Calu3 (cell line): ENCODE results near the gene AFAP1. TPM values are rescaled to one million over a fixed set of nuclear protein-coding genes. Genes with fewer than 3 reads are reported as not detected.

Experiments
- BruUV-seq: library from RNA; stranded (reverse); fragments of 400-500 nt; replicated peaks from 2 replicates; lab custom pipeline; 2021; lab: Mats Ljungman, UMichigan
- CTCF ChIA-PET: fragments of 300-600 bp; sonication (Branson Sonifier 250); formaldehyde crosslinking; loops from one replicate; lab custom pipeline; 2022; ENCODE audit warnings: antibody characterized with exemption; lab: Charles Lee
- DNase-seq: peaks from one replicate; pipeline ENCODE4 v3.0.0; 2022
- H3K27ac Mint-ChIP-seq: one replicate; pipeline ENCODE4 v1.8.0; 2022; ENCODE audit warnings: mixed read lengths; ENCODE audit not compliant: unreplicated experiment
- H3K27me3 Mint-ChIP-seq: one replicate; pipeline ENCODE4 v1.8.0; 2022; ENCODE audit warnings: mixed read lengths; ENCODE audit not compliant: unreplicated experiment
- H3K36me3 Mint-ChIP-seq: one replicate; pipeline ENCODE4 v1.8.0; 2022; ENCODE audit warnings: mild to moderate bottlenecking, moderate library complexity, mixed read lengths; ENCODE audit not compliant: insufficient read depth, unreplicated experiment
- H3K4me1 Mint-ChIP-seq: one replicate; pipeline ENCODE4 v1.8.0; 2022; ENCODE audit warnings: mild to moderate bottlenecking, low read depth, mixed read lengths; ENCODE audit not compliant: unreplicated experiment
- H3K4me3 Mint-ChIP-seq: one replicate; pipeline ENCODE4 v1.8.0; 2022; ENCODE audit warnings: mild to moderate bottlenecking, low read depth, moderate library complexity, mixed read lengths; ENCODE audit not compliant: unreplicated experiment
- H3K9me3 Mint-ChIP-seq: one replicate; pipeline ENCODE4 v1.8.0; 2022; ENCODE audit warnings: low read depth, mixed read lengths; ENCODE audit not compliant: unreplicated experiment
- CTCF ChIP-seq: fragments of 200-600 bp; IDR thresholded peaks from one replicate; pipeline ENCODE4 v1.8.0; 2022; ENCODE audit warnings: antibody characterized with exemption; ENCODE audit not compliant: unreplicated experiment
- intact Hi-C: fragments of 100-400 bp; cut with micrococcal nuclease; formaldehyde crosslinking; loops from one replicate; pipeline ENCODE4 v1.10.0; 2022; ENCODE audit not compliant: unreplicated experiment
- total RNA-seq: library from RNA; stranded (reverse); gene quantifications from 2 replicates; pipeline ENCODE4 v1.2.3, GENCODE V29; 2022

Gene AFAP1
- total RNA-seq, 1 experiment from 2014 or later, result 40.1 TPM

GRCh38 chr4:7772711-7773385, 166.8 kb downstream of the AFAP1 start:
- Mint-ChIP-seq H3K27ac (peak overlapping the region; percentile 47), H3K9me3 (no peaks in the 10 kb centered on the region), H3K4me3 (no peak overlapping the region), H3K36me3 (peaks cover 65% of the 10 kb centered on the region), H3K4me1 (peaks cover 9% of the 10 kb centered on the region), H3K27me3 (no peaks in the 10 kb centered on the region)
- CTCF ChIA-PET, result no interaction called here
- DNase-seq, result no peak
- TF ChIP-seq CTCF, result no peak
- BruUV-seq, result no TSS peak
- intact Hi-C loops, result no loop called here

DNA sequence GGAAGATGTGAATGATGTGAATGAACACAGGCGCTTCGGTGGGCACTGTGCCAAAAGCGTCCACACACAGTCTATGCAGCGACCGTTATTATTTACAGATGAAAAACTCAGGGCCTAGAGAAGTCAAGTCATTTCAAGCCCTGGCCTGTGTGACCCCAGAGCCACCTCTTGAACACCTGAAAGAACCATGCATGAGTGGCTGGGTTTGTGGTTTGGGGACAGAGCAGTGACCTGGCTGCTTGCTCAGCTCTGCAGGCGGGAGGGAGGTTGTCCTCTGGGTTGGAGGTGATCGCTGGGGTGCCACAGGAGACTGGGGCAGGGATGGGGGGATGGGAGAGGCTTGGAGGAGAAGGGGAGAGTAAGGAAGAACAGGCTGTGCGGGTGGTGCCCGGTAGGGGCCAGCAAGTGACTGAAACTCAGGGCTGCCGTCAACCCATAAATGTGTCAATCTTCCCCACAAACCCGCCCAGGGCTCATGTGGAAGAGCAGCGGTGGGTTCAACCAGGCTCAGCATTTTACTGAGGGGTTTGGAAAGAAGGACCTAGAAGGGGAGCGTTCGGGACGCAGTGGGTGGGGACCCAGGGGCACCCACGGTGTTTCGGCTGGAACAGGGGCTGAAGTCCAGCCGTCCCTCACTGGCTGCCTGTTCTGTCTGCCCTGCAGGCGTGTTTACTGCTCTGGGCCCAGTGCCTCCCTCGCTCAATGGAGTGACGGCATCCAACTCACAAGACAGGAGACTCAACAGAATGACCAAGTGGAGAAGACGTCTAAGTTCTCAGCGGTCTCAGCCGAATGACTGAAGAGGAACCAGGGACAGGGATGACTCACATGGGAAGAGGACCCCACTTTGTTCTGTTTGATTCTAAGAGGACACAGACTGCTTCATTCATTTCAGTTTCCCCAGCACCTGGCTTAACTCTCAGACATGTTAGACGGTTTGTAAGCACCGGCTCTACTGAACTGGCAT, 167.8 kb downstream of the AFAP1 start:
- H3K27ac Mint-ChIP-seq, result no peak overlapping the region
- no peaks in the 10 kb centered on the region for H3K27me3 Mint-ChIP-seq
- H3K36me3 Mint-ChIP-seq, result peaks cover 67% of the 10 kb centered on the region
- intact Hi-C loops, result no loop called here
- no peak for TF ChIP-seq CTCF
- DNase-seq, result no peak
- no TSS peak for BruUV-seq
- H3K9me3 Mint-ChIP-seq, result no peaks in the 10 kb centered on the region
- H3K4me3 Mint-ChIP-seq, result no peak overlapping the region
- H3K4me1 Mint-ChIP-seq, result peaks cover 9% of the 10 kb centered on the region
- CTCF ChIA-PET, result no interaction called here

DNA sequence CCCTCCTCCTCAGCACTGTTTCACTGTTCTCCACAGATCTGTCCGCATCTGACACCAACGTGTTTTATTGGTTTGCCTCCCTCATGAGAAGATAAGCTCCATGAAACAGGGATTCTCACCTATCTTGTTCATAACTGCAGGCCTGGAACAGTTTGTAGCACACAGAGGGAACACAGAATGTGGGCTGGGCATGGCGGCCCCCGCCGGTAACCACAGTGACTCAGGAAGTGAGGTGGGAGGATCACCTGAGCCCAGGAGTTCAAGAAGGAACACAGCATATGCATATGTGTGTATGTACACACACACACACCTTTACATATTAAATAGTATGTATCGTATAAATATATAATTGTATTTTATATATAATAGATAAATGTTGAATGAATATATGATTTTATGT, 168.6 kb downstream of the AFAP1 start:
- DNase-seq, result no peak
- Mint-ChIP-seq H3K4me3 (no peak overlapping the region), H3K27me3 (no peaks in the 10 kb centered on the region), H3K27ac (no peak overlapping the region), H3K36me3 (peaks cover 67% of the 10 kb centered on the region), H3K9me3 (no peaks in the 10 kb centered on the region), H3K4me1 (peaks cover 9% of the 10 kb centered on the region)
- intact Hi-C loops, result no loop called here
- CTCF ChIA-PET, result interaction anchor here (0.6 to 0.9 kb wide), 3 partner anchors 91 to 245 kb away, joined by 3 to 5 read pairs (median 3); no protein-coding TSS in a partner anchor
- no peak for TF ChIP-seq CTCF
- no TSS peak for BruUV-seq

DNA sequence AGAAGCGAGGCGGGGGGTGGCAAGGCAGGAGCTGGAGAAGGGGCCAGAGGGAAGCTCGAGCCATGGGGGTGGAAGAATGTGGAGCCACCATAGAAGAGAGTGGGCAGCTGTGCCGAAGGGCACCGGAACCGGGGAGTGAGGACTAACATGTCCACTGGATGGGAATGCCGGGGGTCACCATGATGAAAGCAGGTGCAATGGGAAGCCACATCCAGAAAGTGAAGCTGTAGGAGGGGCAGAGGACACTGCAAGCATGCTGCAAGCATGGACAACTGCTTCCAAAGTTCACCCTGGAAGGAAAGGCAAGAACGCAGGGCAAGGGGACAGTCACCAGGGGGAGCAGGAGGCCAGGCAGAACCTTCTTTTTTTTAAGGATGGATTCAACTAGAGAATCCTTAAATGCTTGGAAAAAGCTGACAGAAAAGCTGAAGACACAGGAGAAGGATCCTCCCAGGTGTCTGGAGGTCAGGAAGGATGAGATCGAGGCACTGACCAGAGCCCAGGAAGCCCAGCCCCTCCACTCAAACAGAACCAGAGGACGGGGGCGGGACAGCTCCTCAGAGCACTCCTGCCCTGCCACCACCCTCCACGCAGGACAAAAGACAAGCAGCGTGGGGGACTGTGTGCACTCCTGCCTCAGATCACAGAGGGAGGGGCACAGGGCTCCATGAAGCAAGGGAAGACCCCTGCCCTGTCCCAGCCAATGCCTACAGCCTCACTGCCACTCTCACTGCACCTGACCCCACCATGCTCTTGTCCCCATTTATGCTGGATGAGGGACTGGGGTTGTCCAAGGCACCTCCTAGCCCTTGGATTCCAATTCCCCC, 169.2 kb downstream of the AFAP1 start:
- Mint-ChIP-seq H3K9me3 (no peaks in the 10 kb centered on the region), H3K4me3 (no peak overlapping the region), H3K27me3 (no peaks in the 10 kb centered on the region), H3K4me1 (peaks cover 9% of the 10 kb centered on the region), H3K36me3 (peaks cover 70% of the 10 kb centered on the region), H3K27ac (no peak overlapping the region)
- no TSS peak for BruUV-seq
- CTCF ChIA-PET, result interaction anchor here (0.6 to 0.9 kb wide), 3 partner anchors 92 to 245 kb away, joined by 3 to 5 read pairs (median 3); no protein-coding TSS in a partner anchor
- intact Hi-C loops, result no loop called here
- no peak for TF ChIP-seq CTCF
- DNase-seq, result peak; percentile 25
